GM12892 (cell line): ENCODE measurements around the gene DLGAP5.

ENCODE experiments used
- POLR2A ChIP-seq: IDR thresholded peaks from 2 replicates; pipeline ENCODE4 v1.6.1; 2011; ENCODE audit warnings: low read depth, low read length, control low read depth
- POLR2AphosphoS5 ChIP-seq: IDR thresholded peaks from 2 replicates; pipeline ENCODE4 v1.6.1; 2011; ENCODE audit warnings: low read depth, low read length, control low read depth
- TAF1 ChIP-seq: IDR thresholded peaks from 2 replicates; pipeline ENCODE4 v1.6.1; 2011; ENCODE audit warnings: low read depth, mild to moderate bottlenecking, control low read depth, low read length, borderline replicate concordance

DNA sequence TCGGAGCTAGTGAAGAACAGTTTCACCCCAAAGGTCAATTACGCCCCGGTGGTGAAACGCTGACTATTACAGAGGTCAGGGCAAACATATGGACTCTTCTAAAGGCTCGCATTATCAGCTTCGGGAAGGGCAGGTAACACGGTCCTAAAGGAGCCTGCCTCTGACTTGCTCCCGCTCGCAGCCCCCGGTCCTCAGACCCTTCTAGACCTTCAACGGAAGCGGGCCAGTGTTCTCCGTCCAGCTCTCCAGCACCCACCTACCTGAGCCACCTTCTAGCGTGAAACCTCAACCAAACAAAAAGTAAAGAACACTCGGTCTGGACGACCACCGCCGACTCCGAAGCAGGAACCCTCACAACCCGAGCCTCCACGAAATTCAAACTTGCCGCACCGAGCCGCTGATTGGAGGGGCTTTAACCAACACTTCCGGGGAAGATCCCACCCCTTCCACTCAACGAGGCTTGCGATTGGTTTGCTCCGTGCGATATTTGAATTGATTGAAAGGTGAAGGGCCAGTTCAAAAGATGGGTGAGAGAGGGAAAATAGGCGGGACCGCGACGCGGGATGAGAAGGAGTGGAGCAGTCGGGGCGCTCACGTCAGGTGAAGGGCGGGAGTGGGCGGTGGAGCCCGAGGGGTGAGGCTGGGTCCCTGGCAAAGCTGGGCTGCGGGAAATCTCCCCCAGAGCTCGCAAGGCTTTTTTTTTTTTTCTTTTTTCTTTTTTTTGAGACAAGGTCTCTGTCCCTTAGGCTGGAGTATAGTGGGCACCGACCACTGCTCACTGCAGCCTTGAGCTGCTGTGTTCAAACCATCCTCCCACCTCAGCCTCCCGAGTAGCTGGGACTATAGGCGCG lies at the start of gene DLGAP5:
- TF ChIP-seq POLR2A (peak; percentile 73), POLR2AphosphoS5 (peak; percentile 56; the same call in 1 of the 2 replicates), TAF1 (no peak)
